Endothelial cell of umbilical vein (primary cell): ENCODE results near the gene RSF1. TPM values are rescaled to one million over a fixed set of nuclear protein-coding genes. Genes with fewer than 3 reads are reported as not detected.

ENCODE experiments used
- BruUV-seq: library from RNA; stranded (reverse); fragments of 400-500 nt; replicated peaks from 2 replicates; lab custom pipeline; 2021; lab: Mats Ljungman, UMichigan
- CTCF ChIA-PET: fragments of 300-600, 350-600 bp; sonication (Branson Sonifier 250); formaldehyde crosslinking; loops from one replicate; lab custom pipeline; 2021; ENCODE audit warnings: antibody characterized with exemption, inconsistent platforms; lab: Charles Lee
- POLR2A ChIA-PET: fragments of 300-600, 350-600 bp; sonication (Branson Sonifier 250); formaldehyde crosslinking; loops from one replicate; lab custom pipeline; 2021; ENCODE audit warnings: antibody characterized with exemption, inconsistent platforms; lab: Charles Lee
- DNase-seq: peaks from one replicate; pipeline ENCODE4 v3.0.0-alpha.2; 2011; ENCODE audit warnings: low read depth, low spot score
- FAIRE-seq: peaks from 2 replicates; lab custom pipeline; 2011; peaks lifted over from hg19 to GRCh38; lab: Jason Lieb, UNC
- H2AFZ ChIP-seq: 2 replicates; pipeline ENCODE4 v1.6.0; 2012; ENCODE audit warnings: low read depth, low read length, control low read depth, inconsistent platforms
- H3K27ac ChIP-seq: 2 replicates; pipeline ENCODE4 v1.5.1; 2011; ENCODE audit warnings: low read depth, mild to moderate bottlenecking, control low read depth, low read length, moderate library complexity; ENCODE audit not compliant: insufficient read depth
- H3K27me3 ChIP-seq, 2 experiments: 2 replicates each; pipeline versions ENCODE4 v1.6.0 to v1.6.1; 2011; ENCODE audit warnings: low read length in 2 of 2, mixed read lengths in 1 of 2; ENCODE audit not compliant: control insufficient read depth in 2 of 2, insufficient read depth in 2 of 2
- H3K36me3 ChIP-seq, 2 experiments: 2 replicates in 1 of 2; 3 replicates in 1 of 2; pipeline ENCODE4 v1.5.1; 2011; ENCODE audit warnings: low read length in 2 of 2, mild to moderate bottlenecking in 1 of 2, moderate library complexity in 1 of 2; ENCODE audit not compliant: control insufficient read depth in 2 of 2, insufficient read depth in 2 of 2; ENCODE audit errors: extremely low read depth in 1 of 2
- H3K4me1 ChIP-seq: 3 replicates; pipeline ENCODE4 v1.5.1; 2011; ENCODE audit warnings: mild to moderate bottlenecking, low read length; ENCODE audit not compliant: control insufficient read depth, insufficient read depth; ENCODE audit errors: extremely low read depth
- H3K4me2 ChIP-seq: 2 replicates; pipeline ENCODE4 v1.6.1; 2011; ENCODE audit warnings: low read length, control low read depth, mixed read lengths; ENCODE audit not compliant: insufficient read depth
- H3K4me3 ChIP-seq, 3 experiments: fragments of 200-600 bp in 1 of 3; sonication (generic), shearing (Covaris generic) in 1 of 3; replicated peaks in 1 of 3; 2 replicates each; pipeline ENCODE4 v1.5.1; 2011 to 2016; ENCODE audit warnings: control low read depth in 3 of 3, low read length in 3 of 3, mild to moderate bottlenecking in 2 of 3, inconsistent platforms in 1 of 3, low read depth in 1 of 3, moderate library complexity in 1 of 3; ENCODE audit not compliant: insufficient read depth in 1 of 3
- H3K79me2 ChIP-seq: 2 replicates; pipeline ENCODE4 v1.6.0; 2012; ENCODE audit warnings: low read length, inconsistent platforms; ENCODE audit not compliant: control insufficient read depth, insufficient read depth
- H3K9ac ChIP-seq: replicated peaks from 2 replicates; pipeline ENCODE3; 2011; ENCODE audit warnings: low read length, control low read depth; ENCODE audit not compliant: insufficient read depth; ENCODE audit errors: extremely low read depth
- H3K9me1 ChIP-seq: replicated peaks from 3 replicates; pipeline ENCODE4 v1.6.0; 2011; ENCODE audit warnings: mild to moderate bottlenecking, low read length; ENCODE audit not compliant: control insufficient read depth, insufficient read depth; ENCODE audit errors: extremely low read depth
- H3K9me3 ChIP-seq: replicated peaks from 2 replicates; pipeline ENCODE4 v1.5.1; 2012; ENCODE audit warnings: low read length, inconsistent platforms; ENCODE audit not compliant: control insufficient read depth, insufficient read depth
- H4K20me1 ChIP-seq: replicated peaks from 2 replicates; pipeline ENCODE3; 2011; ENCODE audit warnings: mild to moderate bottlenecking, low read length; ENCODE audit not compliant: control insufficient read depth, insufficient read depth; ENCODE audit errors: extremely low read depth
- EZH2 ChIP-seq: IDR thresholded peaks from 2 replicates; pipeline ENCODE4 v1.6.1; 2012; ENCODE audit warnings: borderline replicate concordance, low read depth, mild to moderate bottlenecking, moderate library complexity, low read length, inconsistent platforms; ENCODE audit not compliant: severe bottlenecking
- FOS ChIP-seq: IDR thresholded peaks from 2 replicates; pipeline ENCODE4 v1.6.1; 2011; ENCODE audit warnings: mild to moderate bottlenecking, low read length, moderate library complexity, borderline replicate concordance; ENCODE audit not compliant: insufficient read depth
- GATA2 ChIP-seq: IDR thresholded peaks from 2 replicates; pipeline ENCODE4 v1.7.0; 2011; ENCODE audit warnings: low read depth, mild to moderate bottlenecking, moderate library complexity, mixed read lengths, low read length; ENCODE audit not compliant: insufficient read length, insufficient read depth
- JUN ChIP-seq: IDR thresholded peaks from 2 replicates; pipeline ENCODE4 v1.6.1; 2011; ENCODE audit warnings: borderline replicate concordance, low read depth; ENCODE audit not compliant: insufficient read length, insufficient read depth
- MYC ChIP-seq: IDR thresholded peaks from one replicate; pipeline ENCODE4 v1.6.1; 2011; ENCODE audit warnings: mild to moderate bottlenecking, low read depth, low read length
- POLR2A ChIP-seq: IDR thresholded peaks from 2 replicates; pipeline ENCODE4 v1.6.1; 2012; ENCODE audit warnings: low read depth, mild to moderate bottlenecking, control low read depth, low read length
- POLR2AphosphoS5 ChIP-seq: IDR thresholded peaks from 2 replicates; pipeline ENCODE4 v1.6.1; 2012; ENCODE audit warnings: low read depth, mild to moderate bottlenecking, control low read depth, low read length, moderate library complexity; ENCODE audit not compliant: insufficient read depth
- dilution Hi-C: fragments of 300-500 bp; cut with MboI; formaldehyde crosslinking; loops from one replicate; pipeline ENCODE4 v1.15.0; 2019; ENCODE audit warnings: low sequenced_read_pairs; ENCODE audit not compliant: extremely low pct_ligation_motif_present
- intact Hi-C: fragments of 100-400 bp; cut with micrococcal nuclease; formaldehyde crosslinking; loops from one replicate; pipeline ENCODE4 v1.10.0; 2022
- polyA plus RNA-seq, 4 experiments: library from polyadenylated mRNA; depleted of rRNA in 3 of 4; stranded (reverse) in 3 of 4; unstranded in 1 of 4; fragments of >200 nt; gene quantifications; 2 replicates each; pipeline versions ENCODE4 v1.2.1 to v1.2.3, GENCODE V29; 2011 to 2012; ENCODE audit warnings: missing spikeins in 1 of 4
- total RNA-seq: library from RNA; stranded (reverse); gene quantifications from 2 replicates; pipeline ENCODE4 v1.2.3, GENCODE V29; 2021
- TF ChIP-seq, protein P1 (sequence below): IDR thresholded peaks from 2 replicates; pipeline ENCODE4 v1.6.1; 2011; ENCODE audit not compliant: insufficient read depth, insufficient read length
- TF ChIP-seq, protein P2 (sequence below), 2 donors: IDR thresholded peaks; 1 replicate in 1 of 2; 2 replicates in 1 of 2; pipeline ENCODE4 v1.5.1; 2011; ENCODE audit warnings: low read length in 2 of 2, mild to moderate bottlenecking in 2 of 2, moderate library complexity in 2 of 2, control low read depth in 1 of 2, inconsistent platforms in 1 of 2, low read depth in 1 of 2; ENCODE audit not compliant: insufficient read depth in 1 of 2; ENCODE audit errors: extremely low read depth in 1 of 2

Gene RSF1
- total and polyA plus RNA-seq, 2 donors (not counting 3 experiments of a cell fraction or from before 2014, with no cell fraction given) = 10.0 to 55.1 TPM

DNA sequence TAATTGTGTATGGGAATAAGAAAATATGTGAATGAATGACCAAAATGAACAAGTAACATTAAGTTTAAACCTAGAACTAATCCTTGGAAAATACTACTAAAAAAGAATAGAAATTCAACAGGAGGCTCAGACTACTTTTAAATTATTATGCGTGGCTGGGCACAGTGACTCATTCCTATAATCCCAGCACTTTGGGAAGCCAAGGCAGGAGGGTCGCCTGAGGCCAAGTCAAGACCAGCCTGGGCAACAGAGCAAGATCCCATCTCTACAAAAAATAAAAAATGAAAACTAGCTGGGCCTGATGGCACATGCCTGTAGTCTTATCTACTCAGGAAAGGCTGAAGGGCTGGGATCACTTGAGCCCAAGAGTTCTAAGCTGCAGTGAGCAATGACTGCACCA, 97.5 kb downstream of the RSF1 start:
- H2AFZ ChIP-seq = no peak overlapping the region
- intact Hi-C loops = no loop called here
- BruUV-seq = no TSS peak
- TF ChIP-seq, protein P1, sequence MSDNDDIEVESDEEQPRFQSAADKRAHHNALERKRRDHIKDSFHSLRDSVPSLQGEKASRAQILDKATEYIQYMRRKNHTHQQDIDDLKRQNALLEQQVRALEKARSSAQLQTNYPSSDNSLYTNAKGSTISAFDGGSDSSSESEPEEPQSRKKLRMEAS = no peak
- no peak for TF ChIP-seq MYC
- TF ChIP-seq, protein P2, sequence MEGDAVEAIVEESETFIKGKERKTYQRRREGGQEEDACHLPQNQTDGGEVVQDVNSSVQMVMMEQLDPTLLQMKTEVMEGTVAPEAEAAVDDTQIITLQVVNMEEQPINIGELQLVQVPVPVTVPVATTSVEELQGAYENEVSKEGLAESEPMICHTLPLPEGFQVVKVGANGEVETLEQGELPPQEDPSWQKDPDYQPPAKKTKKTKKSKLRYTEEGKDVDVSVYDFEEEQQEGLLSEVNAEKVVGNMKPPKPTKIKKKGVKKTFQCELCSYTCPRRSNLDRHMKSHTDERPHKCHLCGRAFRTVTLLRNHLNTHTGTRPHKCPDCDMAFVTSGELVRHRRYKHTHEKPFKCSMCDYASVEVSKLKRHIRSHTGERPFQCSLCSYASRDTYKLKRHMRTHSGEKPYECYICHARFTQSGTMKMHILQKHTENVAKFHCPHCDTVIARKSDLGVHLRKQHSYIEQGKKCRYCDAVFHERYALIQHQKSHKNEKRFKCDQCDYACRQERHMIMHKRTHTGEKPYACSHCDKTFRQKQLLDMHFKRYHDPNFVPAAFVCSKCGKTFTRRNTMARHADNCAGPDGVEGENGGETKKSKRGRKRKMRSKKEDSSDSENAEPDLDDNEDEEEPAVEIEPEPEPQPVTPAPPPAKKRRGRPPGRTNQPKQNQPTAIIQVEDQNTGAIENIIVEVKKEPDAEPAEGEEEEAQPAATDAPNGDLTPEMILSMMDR (IDR thresholded peaks at IDR 0.05; ENCODE audit: extremely low read depth in 1 of 2, insufficient read depth in 1 of 2, low read depth in 1 of 2, low read length in 2 of 2) = no peak
- TF ChIP-seq EZH2 = no peak
- no peak for TF ChIP-seq GATA2
- TF ChIP-seq JUN = no peak
- TF ChIP-seq POLR2A = no peak
- TF ChIP-seq POLR2AphosphoS5 = no peak
- no peak for TF ChIP-seq FOS
- no peaks in the 10 kb centered on the region for H3K4me1 ChIP-seq
- dilution Hi-C loops = no loop called here
- POLR2A ChIA-PET = no interaction called here
- FAIRE-seq (no peak), DNase-seq (no peak)
- H3K9me1 ChIP-seq = no peaks in the 10 kb centered on the region
- H4K20me1 ChIP-seq = peaks cover 2% of the 10 kb centered on the region
- peaks cover 2% of the 10 kb centered on the region for H3K79me2 ChIP-seq
- no peak overlapping the region for H3K4me3 ChIP-seq
- no peak overlapping the region for H3K9ac ChIP-seq
- no peaks in the 10 kb centered on the region for H3K27me3 ChIP-seq
- CTCF ChIA-PET = no interaction called here
- H3K9me3 ChIP-seq = no peaks in the 10 kb centered on the region
- H3K4me2 ChIP-seq = no peak overlapping the region
- no peak overlapping the region for H3K27ac ChIP-seq
- peaks cover 3% of the 10 kb centered on the region in 2 experiments for H3K36me3 ChIP-seq
